Measurements from ENCODE around the gene USH1C. TPM values are rescaled to one million over a fixed set of nuclear protein-coding genes. Genes with fewer than 3 reads are reported as not detected.

USH1C gene
- total and polyA plus RNA-seq, 10 donors: 0.12 TPM; not detected in 9

DNA sequence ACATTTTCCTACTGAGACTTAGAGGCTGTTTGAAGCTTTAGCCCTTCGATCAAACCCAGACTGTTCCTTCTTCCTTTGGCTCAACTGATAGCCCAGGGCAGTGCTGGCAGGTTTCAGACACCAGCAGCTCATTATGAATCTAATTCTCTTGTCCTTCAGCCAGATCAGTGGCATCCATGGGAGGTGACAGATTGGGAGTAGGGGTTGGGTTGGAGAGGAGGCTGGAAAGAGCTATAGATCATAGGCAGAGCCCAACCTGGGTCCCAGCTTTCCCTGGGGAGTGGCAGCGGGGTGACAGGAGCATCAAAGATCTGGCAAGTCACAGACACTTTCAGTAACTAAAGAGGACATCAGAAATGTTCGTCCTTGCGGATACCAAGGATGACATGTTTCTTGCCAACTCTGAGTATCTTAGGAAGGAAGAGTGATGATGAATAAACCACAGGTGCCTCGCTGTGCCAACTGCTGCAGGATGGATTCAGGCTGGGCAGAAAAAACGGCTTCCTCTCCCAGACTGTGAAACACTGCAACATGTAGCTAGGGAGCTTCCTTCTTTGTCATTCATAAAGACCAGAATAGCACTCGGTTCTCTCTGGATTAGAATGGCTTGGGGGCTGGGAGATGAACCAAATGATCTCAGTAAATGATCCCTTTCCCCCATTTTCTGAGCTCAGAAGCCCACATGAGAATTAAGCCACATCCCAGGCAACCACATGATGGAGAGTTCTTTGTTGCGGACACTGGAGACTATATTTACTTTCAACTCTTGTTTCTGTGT lies 86.6 kb downstream of the USH1C start:
- no peak for TF ChIP-seq CTCF (IDR thresholded peaks at IDR 0.05 in 8 of 11, conservative IDR thresholded peaks at IDR 0.05 in 3 of 11)
- no peak for TF ChIP-seq POLR2A (IDR thresholded peaks at IDR 0.05)
- TF ChIP-seq POLR2AphosphoS5 (IDR thresholded peaks at IDR 0.05): no peak
- no peaks in the 10 kb centered on the region for H3K36me3 ChIP-seq
- peaks cover 0 to 14% (median 0%) of the 10 kb centered on the region in 7 donors for H3K27me3 ChIP-seq (replicated peaks in 1 of 7)
- WGBS, 5 donors: 24 to 48% (median 36%) methylated on average over 8 of the region's 8 CpGs
- intact Hi-C loops (cut with DNase I; ENCODE audit: low total_unique reads): no loop called here
- DNase-seq: no peak
- no peak overlapping the region for H3K27ac ChIP-seq
- no peaks in the 10 kb centered on the region for H3K9me3 ChIP-seq
- H3K4me1 ChIP-seq: no peaks in the 10 kb centered on the region
- H3K4me3 ChIP-seq: no peak overlapping the region

DNA sequence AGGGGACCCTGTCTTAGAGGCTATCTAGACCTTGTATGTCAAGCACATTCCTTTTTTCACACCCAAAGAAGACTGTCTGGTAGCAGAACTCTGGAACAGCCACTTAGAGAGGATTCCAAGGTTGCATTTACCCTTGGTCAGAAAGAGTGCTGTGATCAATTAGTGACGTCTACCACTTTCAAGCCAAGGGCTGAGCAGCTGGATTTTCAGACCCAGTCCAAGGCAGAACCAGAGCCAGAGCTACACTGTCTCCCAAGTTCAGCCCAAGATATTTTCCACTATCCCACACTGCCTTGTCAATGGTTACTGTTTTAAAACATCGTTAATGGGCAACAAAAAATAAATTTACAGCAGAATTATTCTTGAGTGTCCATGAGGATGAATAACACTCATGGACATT lies 91.5 kb downstream of the USH1C start:
- WGBS, 5 donors: 87 to 92% (median 88%) methylated on average over 2 of the region's 2 CpGs
- Histone ChIP-seq H3K4me1 (no peaks in the 10 kb centered on the region), H3K27ac (no peak overlapping the region), H3K27me3 (replicated peaks in 1 of 7) (peaks cover 0 to 4% (median 0%) of the 10 kb centered on the region in 7 donors), H3K36me3 (no peaks in the 10 kb centered on the region), H3K4me3 (no peak overlapping the region), H3K9me3 (no peaks in the 10 kb centered on the region)
- TF ChIP-seq POLR2AphosphoS5 (IDR thresholded peaks at IDR 0.05): no peak
- TF ChIP-seq POLR2A (IDR thresholded peaks at IDR 0.05): no peak
- no peak for TF ChIP-seq CTCF (IDR thresholded peaks at IDR 0.05 in 8 of 11, conservative IDR thresholded peaks at IDR 0.05 in 3 of 11)
- intact Hi-C loops (cut with DNase I; ENCODE audit: low total_unique reads): no loop called here
- DNase-seq: no peak

DNA sequence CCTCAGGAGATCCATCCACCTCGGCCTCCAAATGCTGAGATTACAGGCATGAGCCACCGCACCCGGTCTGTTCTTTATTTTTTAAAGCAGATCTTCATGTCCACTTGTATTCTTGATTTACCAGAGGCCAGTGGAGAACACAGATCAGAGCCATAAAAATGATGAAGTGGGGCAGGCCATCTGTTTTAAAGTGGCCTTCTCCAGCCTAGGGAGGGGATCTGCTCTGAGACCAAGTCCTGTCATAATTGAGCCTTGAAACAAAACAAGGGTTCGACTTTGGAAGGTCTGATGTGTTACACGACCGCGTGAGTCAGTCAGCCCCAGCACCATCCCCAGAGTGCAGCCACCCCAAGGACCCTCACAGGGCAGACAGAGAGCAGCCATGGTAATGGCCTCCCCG lies 95.1 kb downstream of the USH1C start:
- Histone ChIP-seq H3K4me3 (no peak overlapping the region), H3K9me3 (no peaks in the 10 kb centered on the region), H3K27me3 (replicated peaks in 1 of 7) (peaks cover 0 to 4% (median 0%) of the 10 kb centered on the region in 7 donors), H3K4me1 (no peaks in the 10 kb centered on the region), H3K36me3 (no peaks in the 10 kb centered on the region), H3K27ac (no peak overlapping the region)
- DNase-seq: no peak
- TF ChIP-seq CTCF (IDR thresholded peaks at IDR 0.05 in 8 of 11, conservative IDR thresholded peaks at IDR 0.05 in 3 of 11) (no peak), POLR2A (IDR thresholded peaks at IDR 0.05) (no peak), POLR2AphosphoS5 (IDR thresholded peaks at IDR 0.05) (no peak)
- WGBS, 5 donors: 77 to 87% (median 83%) methylated on average over 8 of the region's 8 CpGs
- intact Hi-C loops (cut with DNase I; ENCODE audit: low total_unique reads): no loop called here

DNA sequence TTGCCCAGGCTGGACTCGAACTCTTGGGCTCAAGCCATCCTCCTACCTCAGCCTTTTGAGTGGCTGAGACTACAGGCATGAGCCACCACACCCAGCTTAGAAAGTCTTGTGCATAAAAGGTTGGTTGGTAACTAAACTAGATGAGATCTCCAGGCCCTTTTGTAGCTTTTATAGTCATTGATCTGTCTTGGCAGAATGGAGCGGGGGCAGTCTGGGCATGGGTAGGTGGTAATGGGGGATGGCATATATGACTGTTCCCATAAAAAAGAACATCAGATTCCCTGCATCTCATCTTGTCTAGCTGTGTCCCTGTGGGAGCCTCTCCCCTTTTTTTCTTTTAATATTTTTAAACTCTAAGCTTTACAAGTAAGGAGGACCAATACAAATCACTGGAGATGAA lies 97.7 kb downstream of the USH1C start:
- Histone ChIP-seq H3K4me1 (no peaks in the 10 kb centered on the region), H3K36me3 (no peaks in the 10 kb centered on the region), H3K27ac (no peak overlapping the region), H3K4me3 (no peak overlapping the region), H3K27me3 (replicated peaks in 1 of 7) (peaks cover 0 to 4% (median 0%) of the 10 kb centered on the region in 7 donors), H3K9me3 (no peaks in the 10 kb centered on the region)
- WGBS, 5 donors: 70 to 91% (median 84%) methylated on average over 2 of the region's 2 CpGs
- TF ChIP-seq POLR2AphosphoS5 (IDR thresholded peaks at IDR 0.05) (no peak), CTCF (IDR thresholded peaks at IDR 0.05 in 8 of 11, conservative IDR thresholded peaks at IDR 0.05 in 3 of 11) (no peak), POLR2A (IDR thresholded peaks at IDR 0.05) (no peak)
- no peak for DNase-seq
- intact Hi-C loops (cut with DNase I; ENCODE audit: low total_unique reads): no loop called here

Measured in spleen (tissue), 11 donors.